ENCODE results near the gene RNF121.
A peak's percentile ranks its signal among the peaks of the same experiment; 100 is the strongest.

Gene RNF121

DNA sequence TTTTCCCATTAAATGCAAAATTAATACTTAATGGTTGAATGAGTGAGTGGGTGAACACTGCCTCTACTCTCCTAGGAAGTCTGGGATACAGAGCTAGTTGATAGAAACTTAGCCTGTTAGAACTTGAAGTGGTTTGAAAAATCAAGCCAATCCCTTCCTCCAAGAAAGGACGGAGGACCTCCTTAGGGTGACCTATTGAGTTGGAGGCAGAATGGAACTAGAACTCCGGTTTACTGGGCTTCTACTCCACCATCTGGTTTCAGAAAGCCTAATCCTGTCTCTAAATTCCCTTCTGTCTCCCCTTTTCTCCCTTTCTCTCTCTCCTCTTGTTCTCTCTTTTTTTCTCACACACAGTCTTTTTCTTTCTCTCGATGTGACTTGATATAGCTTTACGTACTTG lies 50.2 kb downstream of the RNF121 start:
- no peak overlapping the region for H3K4me3 ChIP-seq (ENCODE audit: low read depth, low read length)
- TF ChIP-seq POLR2A (IDR thresholded peaks at IDR 0.05; ENCODE audit: extremely low read depth, insufficient read length) (no peak), CTCF (IDR thresholded peaks at IDR 0.05; ENCODE audit: low read depth, low read length) (no peak), MYC (IDR thresholded peaks at IDR 0.05; ENCODE audit: low read depth, low read length) (no peak)
- TF ChIP-seq, protein P1, sequence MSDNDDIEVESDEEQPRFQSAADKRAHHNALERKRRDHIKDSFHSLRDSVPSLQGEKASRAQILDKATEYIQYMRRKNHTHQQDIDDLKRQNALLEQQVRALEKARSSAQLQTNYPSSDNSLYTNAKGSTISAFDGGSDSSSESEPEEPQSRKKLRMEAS (IDR thresholded peaks at IDR 0.05; ENCODE audit: low read depth, low read length): no peak
- DNase-seq (ENCODE audit: low read depth): no peak

GRCh38 chr11:71979602-71980001 lies 50.8 kb downstream of the RNF121 start:
- no peak for DNase-seq (ENCODE audit: low read depth)
- TF ChIP-seq CTCF (IDR thresholded peaks at IDR 0.05; ENCODE audit: low read depth, low read length): no peak
- TF ChIP-seq, protein P1 (IDR thresholded peaks at IDR 0.05; ENCODE audit: low read depth, low read length): no peak
- TF ChIP-seq MYC (IDR thresholded peaks at IDR 0.05; ENCODE audit: low read depth, low read length): no peak
- no peak for TF ChIP-seq POLR2A (IDR thresholded peaks at IDR 0.05; ENCODE audit: extremely low read depth, insufficient read length)
- H3K4me3 ChIP-seq (ENCODE audit: low read depth, low read length): no peak overlapping the region

GRCh38 chr11:71986131-71986530 lies 57.3 kb downstream of the RNF121 start:
- peak; percentile 25 for DNase-seq (ENCODE audit: low read depth)
- TF ChIP-seq MYC (IDR thresholded peaks at IDR 0.05; ENCODE audit: low read depth, low read length) (no peak), CTCF (IDR thresholded peaks at IDR 0.05; ENCODE audit: low read depth, low read length) (no peak), POLR2A (IDR thresholded peaks at IDR 0.05; ENCODE audit: extremely low read depth, insufficient read length) (no peak)
- TF ChIP-seq, protein P1 (IDR thresholded peaks at IDR 0.05; ENCODE audit: low read depth, low read length): no peak
- no peak overlapping the region for H3K4me3 ChIP-seq (ENCODE audit: low read depth, low read length)

- DNase-seq (ENCODE audit: low read depth): no peak
- H3K4me3 ChIP-seq (ENCODE audit: low read depth, low read length): no peak overlapping the region
- TF ChIP-seq, protein P1 (IDR thresholded peaks at IDR 0.05; ENCODE audit: low read depth, low read length): no peak
- TF ChIP-seq POLR2A (IDR thresholded peaks at IDR 0.05; ENCODE audit: extremely low read depth, insufficient read length) (no peak), MYC (IDR thresholded peaks at IDR 0.05; ENCODE audit: low read depth, low read length) (no peak)
These were observed 58.7 kb downstream of the RNF121 start for GRCh38 chr11:71987521-71987920.

DNA sequence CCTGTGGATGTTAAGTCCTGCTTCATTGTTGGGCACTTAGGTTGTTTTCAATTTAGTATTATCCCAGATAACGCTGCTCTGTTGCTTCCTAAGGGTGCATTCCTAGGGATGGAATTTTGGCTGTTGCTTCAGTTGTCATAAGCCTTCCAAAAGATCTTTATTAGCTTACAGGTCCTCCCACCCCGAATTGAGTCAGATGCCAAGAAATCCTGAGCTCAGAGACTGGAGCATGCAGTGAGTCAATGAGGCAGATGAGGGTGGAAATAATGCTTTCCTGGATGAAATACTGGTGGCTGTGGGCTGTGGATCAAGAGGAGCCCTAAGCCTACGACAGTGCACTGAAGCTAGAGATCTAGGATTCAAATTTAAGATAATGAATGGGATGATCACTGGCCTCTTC lies 59.2 kb downstream of the RNF121 start:
- no peak overlapping the region for H3K4me3 ChIP-seq (ENCODE audit: low read depth, low read length)
- no peak for DNase-seq (ENCODE audit: low read depth)
- TF ChIP-seq CTCF (IDR thresholded peaks at IDR 0.05; ENCODE audit: low read depth, low read length) (no peak), MYC (IDR thresholded peaks at IDR 0.05; ENCODE audit: low read depth, low read length) (no peak), POLR2A (IDR thresholded peaks at IDR 0.05; ENCODE audit: extremely low read depth, insufficient read length) (no peak)
- TF ChIP-seq, protein P1 (IDR thresholded peaks at IDR 0.05; ENCODE audit: low read depth, low read length): no peak

- no peak overlapping the region for H3K4me3 ChIP-seq (ENCODE audit: low read depth, low read length)
- no peak for TF ChIP-seq POLR2A (IDR thresholded peaks at IDR 0.05; ENCODE audit: extremely low read depth, insufficient read length)
- TF ChIP-seq, protein P1 (IDR thresholded peaks at IDR 0.05; ENCODE audit: low read depth, low read length): no peak
- no peak for TF ChIP-seq CTCF (IDR thresholded peaks at IDR 0.05; ENCODE audit: low read depth, low read length)
- DNase-seq (ENCODE audit: low read depth): no peak
These were observed 61.9 kb downstream of the RNF121 start for GRCh38 chr11:71990701-71991100.

All from NB4 (cell line).